Erythroblast (primary cell): ENCODE results near the gene INHBE.

Source experiments
- DNase-seq, 2 experiments: peaks; one replicate each; lab custom pipeline; 2025; lab: John Stamatoyannopoulos, UW
- GATA1 ChIP-seq: IDR thresholded peaks from 2 replicates; pipeline ENCODE4 v1.6.1; 2011; ENCODE audit warnings: low read depth, mild to moderate bottlenecking, control low read depth, low read length, moderate library complexity
- POLR2A ChIP-seq: IDR thresholded peaks from 2 replicates; pipeline ENCODE4 v1.6.1; 2011; ENCODE audit warnings: mild to moderate bottlenecking, low read length

The INHBE gene

DNA sequence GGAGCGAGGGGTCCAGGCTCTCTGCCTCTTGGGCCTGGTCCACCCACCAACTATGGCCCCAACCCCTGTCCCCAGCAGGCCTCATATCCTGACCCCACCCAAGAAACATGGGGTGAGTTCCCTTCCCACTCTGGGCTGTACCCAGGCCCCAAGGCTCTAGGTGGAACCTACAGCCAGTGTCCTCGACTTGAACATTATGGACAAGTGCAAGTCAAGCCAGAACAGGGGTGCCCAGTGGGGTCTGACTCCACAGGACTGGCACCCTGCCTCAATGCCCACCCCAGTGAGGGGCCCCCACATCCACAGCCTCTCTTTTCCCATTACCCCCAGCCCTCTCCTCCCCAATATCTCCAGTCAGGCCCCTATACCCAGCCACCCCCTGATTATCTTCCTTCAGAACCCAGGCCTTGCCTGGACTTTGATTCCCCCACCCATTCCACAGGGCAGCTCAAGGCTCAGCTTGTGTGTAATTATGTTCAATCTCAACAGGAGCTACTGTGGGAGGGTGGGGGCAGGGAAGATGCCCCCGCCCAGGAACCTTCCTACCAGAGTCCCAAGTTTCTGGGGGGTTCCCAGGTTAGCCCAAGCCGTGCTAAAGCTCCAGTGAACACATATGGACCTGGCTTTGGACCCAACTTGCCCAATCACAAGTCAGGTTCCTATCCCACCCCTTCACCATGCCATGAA is 16.0 kb downstream of the INHBE start:
- no peak for DNase-seq
- no peak for TF ChIP-seq GATA1
- TF ChIP-seq POLR2A: no peak

DNA sequence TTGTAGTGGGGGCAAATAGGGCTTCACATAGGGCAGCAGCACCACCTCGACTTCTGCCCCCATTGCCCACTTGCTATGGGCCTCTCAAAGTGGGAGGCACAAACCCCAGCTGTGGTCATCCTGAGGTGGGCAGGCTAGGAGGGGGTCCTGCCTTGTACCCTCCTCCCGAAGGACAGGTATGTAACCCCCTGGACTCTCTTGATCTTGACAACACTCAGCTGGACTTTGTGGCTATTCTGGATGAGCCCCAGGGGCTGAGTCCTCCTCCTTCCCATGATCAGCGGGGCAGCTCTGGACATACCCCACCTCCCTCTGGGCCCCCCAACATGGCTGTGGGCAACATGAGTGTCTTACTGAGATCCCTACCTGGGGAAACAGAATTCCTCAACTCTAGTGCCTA is 16.6 kb downstream of the INHBE start:
- DNase-seq: no peak
- no peak for TF ChIP-seq GATA1
- no peak for TF ChIP-seq POLR2A

DNA sequence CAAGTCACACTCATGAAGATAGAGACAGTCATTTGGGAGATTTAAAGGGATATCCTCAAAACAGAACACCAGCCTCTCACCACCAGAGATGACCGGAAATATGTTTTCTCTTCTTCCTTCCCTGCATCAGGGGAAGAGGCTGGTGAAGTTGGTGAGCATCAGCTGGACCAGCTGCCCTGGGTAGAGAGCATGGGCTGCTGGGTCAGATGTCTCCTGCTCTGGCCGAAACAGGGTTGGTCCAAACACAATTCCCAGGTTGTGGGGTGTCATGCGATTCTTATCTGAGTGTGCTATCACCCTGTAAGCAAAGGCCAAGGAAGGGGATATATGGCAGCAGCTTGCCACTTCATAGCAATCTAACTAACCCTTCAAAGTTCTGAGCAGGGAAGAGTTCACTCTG is 17.3 kb downstream of the INHBE start:
- no peak for DNase-seq
- TF ChIP-seq GATA1 (no peak), POLR2A (no peak)

DNA sequence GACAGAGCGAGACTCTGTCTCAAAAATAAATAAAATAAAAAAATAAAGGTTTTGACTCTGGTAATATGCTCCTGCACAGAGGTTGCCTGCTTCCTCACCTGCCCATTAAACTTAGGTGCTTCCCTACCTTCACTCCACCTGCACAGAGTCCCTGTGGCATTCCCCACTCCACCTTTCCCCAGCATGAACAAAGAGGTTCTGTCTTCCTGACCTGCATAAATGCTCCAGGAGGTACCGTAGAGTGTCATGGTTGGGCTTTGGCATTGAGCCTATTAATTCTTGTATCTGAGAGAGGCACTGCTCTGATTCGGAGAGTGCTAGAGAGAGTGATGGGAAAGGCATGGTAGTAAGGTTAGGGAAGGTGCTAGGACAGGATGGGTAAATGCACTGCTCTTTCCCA is 18.3 kb downstream of the INHBE start:
- TF ChIP-seq GATA1 (no peak), POLR2A (no peak)
- DNase-seq: no peak

DNA sequence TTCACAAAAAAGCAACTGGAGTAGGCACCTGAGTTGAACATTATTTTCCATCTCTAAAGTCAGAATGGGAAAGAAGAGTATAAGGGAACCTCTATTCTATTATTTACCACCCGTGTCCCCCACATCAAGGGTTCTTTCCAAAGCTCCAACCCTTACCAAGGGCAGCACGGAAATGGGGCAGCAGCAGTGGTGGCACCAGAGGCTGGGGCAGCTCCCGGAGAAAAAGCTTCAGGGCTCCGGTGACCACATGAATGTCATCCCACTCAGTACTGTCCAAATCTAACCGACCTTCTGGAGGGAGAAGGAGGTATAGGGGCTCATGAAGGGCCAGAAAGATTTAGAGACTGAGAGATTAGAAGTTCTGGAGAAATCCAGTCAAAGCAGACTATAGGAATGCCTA is 18.8 kb downstream of the INHBE start:
- no peak for TF ChIP-seq GATA1
- TF ChIP-seq POLR2A: no peak
- no peak for DNase-seq

DNA sequence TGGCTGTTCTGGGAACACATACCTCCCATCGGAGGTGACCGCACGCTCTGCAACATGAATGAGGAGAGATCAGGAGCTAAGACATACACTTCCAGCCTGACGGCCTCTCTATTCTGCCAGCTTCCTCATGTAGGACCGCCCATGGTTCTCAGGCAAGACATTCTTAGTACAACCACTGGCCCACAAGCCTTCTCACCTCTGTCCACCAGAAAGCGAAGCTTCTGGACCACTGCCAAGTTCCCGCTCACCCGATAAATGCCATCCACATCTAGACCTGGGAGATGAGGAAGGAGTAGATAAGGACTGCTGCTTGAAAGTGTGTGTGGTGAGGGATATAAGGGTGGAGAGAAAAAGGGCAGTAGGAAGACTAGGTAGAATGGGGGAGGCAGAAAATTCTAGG is 19.3 kb downstream of the INHBE start:
- no peak for DNase-seq
- TF ChIP-seq GATA1 (no peak), POLR2A (no peak)

DNA sequence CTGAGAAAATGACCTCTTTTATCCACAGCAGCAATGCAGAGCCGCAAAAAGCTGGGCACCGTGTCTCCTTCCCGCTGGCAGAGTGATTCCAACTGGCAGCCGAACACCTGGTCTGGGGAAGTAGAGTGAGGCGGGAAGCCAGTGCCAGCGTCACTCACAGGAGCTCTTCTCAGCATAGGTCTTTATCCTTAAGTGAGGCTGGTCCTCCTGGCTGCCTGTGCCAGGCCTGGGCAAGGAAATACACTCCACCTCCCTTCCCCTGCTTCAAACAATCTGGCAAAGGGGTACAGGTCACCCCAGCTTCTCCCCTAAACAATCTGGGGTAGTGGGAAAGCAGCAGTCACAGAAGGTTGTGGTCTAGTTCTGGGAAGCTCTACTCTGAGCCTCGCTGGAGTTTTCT is 19.8 kb downstream of the INHBE start:
- no peak for DNase-seq
- no peak for TF ChIP-seq POLR2A
- TF ChIP-seq GATA1: no peak

DNA sequence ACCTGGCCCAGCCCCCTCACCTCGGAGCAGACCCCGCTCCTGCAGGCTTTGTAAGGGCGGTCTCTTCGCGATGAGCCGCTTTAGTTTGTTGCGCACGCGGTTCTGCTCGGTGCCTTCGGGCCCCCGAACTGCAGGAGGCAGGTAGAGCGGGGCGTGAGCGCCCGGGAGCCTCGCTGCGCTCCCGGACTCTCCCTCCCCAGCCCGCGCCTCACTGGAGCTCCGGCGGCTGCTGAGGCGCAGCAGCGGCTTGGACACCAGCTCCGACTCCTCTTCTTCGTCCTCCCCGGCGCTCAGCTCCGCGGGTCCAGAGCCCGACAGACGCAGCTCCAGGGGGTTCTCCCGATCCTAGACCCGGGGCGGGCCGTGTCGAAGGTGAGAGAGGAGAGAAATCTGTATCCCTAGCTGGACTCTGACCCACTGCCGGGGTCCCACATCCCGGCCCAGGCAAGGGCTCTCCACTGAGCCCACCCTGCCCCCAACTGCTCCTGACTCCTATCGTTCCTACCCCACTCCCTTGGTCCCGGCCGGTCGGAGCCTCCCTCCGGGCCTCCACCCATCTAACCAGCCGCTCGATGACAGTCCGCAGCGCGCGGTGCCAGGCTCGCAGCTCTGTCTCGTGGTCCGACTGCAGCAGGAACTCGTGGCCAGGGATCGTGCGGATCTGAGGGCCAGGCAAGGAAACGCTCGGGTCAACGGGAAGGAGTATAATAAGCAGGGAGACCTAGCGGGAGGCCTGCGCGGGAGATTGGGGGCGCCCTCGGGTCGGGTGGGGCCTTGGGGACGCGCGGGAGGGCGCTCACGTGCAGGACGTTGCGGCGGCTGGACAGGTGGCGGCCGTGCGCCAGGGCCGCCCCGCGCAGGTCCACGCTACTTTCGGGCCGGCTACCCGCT is 20.4 kb downstream of the INHBE start:
- DNase-seq: no peak

DNA sequence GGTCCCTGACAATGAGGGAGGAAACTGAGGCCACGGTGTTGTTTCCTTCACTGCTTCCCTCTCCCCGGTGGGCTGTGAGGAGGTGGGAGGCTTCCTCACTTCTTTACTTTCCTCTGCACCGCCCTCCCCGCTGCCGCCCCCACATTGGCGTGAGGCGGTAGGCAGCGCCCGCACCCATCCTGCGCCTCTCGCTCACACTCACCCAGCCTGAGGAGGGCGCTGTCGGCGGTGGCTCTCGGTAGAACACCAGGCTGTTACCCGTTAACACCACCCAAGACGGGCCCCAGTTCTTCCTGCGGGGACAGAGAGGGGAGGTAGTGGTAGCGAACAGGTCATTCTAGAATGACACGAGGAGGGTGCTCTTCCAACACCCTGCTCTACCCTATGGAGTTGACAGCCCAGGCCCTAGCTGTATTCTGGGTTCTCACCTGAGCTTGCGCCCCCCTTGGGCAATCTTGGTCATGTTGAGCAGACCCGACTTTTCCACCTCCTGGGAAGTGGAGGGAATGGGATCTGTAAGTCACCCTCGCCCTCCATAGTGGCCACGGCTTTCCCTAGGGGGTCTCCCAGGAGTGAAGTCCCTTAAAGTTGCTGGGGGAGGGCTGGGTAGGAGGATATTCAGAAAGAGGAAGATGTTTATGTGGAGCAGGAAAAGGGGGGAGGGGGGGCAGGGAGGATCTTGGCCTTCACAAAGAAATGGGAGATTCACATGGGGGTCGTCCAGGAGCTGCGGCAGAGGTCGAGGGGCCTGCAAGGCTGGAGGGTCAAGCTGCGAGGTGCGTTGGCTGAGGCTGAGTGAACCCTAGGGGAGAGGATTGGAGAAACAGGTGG is 21.3 kb downstream of the INHBE start:
- TF ChIP-seq POLR2A: peak; percentile 39
- TF ChIP-seq GATA1: no peak
- DNase-seq: peak; percentile 68 to 75

More for the DNA sequence above, 20.4 kb downstream of the INHBE start:
- TF ChIP-seq POLR2A (no peak), GATA1 (no peak)

DNA sequence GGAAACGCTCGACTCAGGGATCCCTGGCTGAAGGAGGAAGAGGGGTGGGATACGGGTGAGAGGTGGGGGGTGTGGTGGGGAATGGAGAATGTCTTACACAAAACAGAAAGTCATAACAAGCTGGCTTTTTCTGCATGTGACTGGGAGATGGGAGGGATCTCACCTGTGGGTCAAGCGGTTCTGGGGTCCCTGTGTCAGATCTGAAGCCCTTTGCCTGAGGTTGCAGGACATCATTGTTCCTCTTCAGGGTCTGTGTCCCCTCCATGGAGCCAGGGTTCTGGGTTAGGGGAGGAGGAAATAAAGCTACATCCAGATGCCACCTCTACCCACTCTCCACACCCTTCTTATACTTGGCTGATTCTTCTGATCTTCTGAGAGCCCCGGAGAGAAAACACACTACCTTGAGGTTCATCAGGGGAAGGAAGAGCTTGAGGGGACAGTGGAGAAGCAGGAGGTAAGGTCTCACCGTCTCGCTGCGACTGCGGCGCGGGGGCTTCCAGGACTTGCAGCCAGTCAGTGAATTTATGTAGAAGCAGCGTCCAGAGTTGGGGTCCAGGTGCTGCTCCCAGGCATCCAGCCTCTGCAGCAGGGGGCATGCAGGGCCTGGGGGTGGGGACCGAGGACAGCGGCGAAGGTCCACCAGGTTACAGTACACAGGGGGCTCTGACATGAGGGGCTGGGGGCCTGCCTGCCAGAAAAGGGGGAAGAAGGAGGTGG is 22.0 kb downstream of the INHBE start:
- DNase-seq: no peak
- TF ChIP-seq POLR2A (no peak), GATA1 (no peak)

DNA sequence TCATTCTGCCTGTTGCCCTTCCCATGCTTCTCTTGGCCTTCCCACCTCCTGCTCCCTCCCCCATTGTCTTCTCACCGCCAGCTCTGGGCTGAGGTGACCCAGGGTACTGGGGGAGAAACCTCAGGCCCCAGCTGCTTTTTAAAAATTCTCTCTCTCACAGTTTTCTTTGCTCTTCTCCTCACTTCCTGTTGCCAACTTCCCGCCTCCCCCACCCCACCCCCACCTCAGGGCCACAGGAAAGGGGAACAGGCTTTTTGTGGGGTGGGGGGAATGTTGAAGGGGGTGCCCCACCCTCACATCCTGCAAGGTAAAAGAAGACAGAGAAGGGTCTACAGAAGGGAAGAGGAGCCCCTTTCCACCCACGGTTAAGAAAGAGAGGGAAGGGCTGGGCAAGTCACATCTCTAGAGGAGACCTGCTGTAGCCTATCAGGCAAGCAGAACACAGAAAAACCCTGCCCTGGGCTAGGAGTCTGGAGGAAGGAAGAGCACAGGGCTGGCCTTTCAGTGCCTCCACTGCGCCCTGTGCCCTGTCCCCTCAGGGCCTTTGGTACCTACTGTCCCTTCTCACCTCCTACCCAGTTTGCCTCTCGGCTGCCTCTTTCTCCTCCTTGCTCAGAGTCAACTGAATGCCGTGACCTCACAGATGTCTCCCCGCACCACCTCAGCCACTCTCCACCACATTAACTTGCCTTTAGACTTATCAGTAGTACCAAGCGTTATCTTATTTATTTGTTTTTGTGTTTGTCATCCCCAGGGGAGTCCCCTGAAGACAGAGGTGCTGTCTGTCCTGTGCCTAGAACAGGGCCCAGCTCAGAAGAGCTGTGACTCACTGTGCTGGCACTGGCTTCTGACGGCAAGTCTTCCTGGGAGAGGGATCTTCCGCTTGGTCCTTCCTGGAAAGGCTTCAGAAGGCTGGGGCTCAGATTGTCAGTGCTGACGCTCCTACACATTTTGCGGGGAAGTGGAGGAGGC is 22.9 kb downstream of the INHBE start:
- DNase-seq: no peak
- TF ChIP-seq GATA1 (no peak), POLR2A (no peak)

DNA sequence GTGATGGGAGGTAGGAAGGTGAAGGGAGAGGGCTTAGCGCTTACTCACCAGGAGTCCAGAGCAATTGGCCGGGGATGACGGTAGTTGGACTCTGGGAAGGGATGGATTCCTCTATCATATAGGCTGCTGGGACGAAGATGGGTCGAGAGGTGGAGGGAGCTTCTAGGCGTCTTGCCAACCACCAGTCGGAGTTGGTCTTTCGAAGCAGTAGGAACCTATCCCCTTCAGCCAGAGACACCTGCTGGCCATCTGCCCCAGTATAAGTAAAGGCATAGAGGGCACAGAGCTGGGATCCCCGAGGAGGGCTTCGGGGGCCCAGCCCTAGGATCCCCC is 23.9 kb downstream of the INHBE start:
- DNase-seq: no peak
- no peak for TF ChIP-seq POLR2A
- TF ChIP-seq GATA1: no peak
